Mesodermal cell (in vitro differentiated cells): ENCODE data around the gene RBCK1.

ENCODE experiments used
- H3K27ac ChIP-seq: 2 replicates; pipeline ENCODE4 v1.7.0; 2013; ENCODE audit warnings: mild to moderate bottlenecking, low read depth, low read length, moderate library complexity; ENCODE audit not compliant: severe bottlenecking
- H3K36me3 ChIP-seq: 2 replicates; pipeline ENCODE4 v1.7.1; 2013; ENCODE audit warnings: mild to moderate bottlenecking, low read length, moderate library complexity; ENCODE audit not compliant: control insufficient read depth, insufficient read depth
- H3K4me1 ChIP-seq: one replicate; pipeline ENCODE4 v1.7.1; 2013; ENCODE audit warnings: mild to moderate bottlenecking, low read length; ENCODE audit not compliant: insufficient read depth, control insufficient read depth, poor library complexity, severe bottlenecking
- H3K4me3 ChIP-seq: 2 replicates; pipeline ENCODE4 v1.7.0; 2013; ENCODE audit warnings: low read length, control low read depth, mild to moderate bottlenecking; ENCODE audit not compliant: insufficient read depth, poor library complexity, severe bottlenecking; ENCODE audit errors: extremely low read depth
- H3K9me3 ChIP-seq: 2 replicates; pipeline ENCODE4 v1.7.1; 2013; ENCODE audit warnings: mild to moderate bottlenecking, low read length, moderate library complexity; ENCODE audit not compliant: control insufficient read depth
- WGBS, 2 experiments: methylation state at CpG; one replicate each; pipeline ENCODE4 v1.1.5; 2013; ENCODE audit warnings: missing lambda C conversion rate in 2 of 2; ENCODE audit not compliant: insufficient coverage in 2 of 2; 5-methylcytosine and 5-hydroxymethylcytosine counted together

Gene RBCK1

DNA sequence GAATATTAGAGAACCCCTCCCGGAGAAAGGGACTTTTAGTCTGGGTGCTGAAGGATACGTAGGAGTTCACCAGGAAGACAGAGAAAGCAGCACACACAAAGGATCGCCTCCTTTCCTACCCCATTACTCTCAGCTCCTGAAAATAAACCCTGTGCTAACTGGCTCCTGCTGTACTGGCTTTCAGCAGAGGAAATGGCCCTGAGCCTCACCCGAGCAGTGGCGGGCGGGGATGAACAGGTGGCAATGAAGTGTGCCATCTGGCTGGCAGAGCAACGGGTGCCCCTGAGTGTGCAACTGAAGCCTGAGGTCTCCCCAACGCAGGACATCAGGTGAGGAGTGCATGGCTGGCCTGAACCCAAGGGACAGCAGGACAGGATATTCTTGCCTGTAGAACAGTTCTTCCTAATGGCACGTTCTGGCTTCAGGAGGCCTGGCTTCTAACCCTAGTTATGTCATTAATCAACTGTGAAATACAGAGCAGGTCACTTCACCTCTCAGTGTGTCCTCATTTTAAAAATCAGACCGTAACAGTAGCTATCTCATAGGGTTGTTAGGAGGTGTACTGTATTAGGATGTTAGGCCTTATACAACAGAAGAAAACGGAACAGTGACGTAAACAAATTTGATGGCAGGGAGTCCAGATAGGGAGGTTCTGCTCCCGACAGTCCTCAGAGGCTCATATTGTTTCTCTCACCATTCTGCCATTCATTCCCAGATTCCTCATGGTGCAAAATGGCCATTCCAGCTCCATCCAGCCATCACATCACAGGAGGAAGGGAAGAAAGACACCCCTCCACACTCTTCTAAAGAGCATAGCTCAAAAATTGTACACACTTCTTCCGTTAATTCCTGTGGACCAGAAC lies 1.8 kb downstream of the RBCK1 start:
- no peak overlapping the region for H3K27ac ChIP-seq
- H3K36me3 ChIP-seq, result peaks cover 39% of the 10 kb centered on the region
- no peaks in the 10 kb centered on the region for H3K9me3 ChIP-seq
- H3K4me3 ChIP-seq, result peak overlapping the region; percentile 83
- 96 to 97% methylated on average over 9 to 13 of the region's 14 CpGs for WGBS, 2 experiments
- peaks cover 12% of the 10 kb centered on the region for H3K4me1 ChIP-seq

DNA sequence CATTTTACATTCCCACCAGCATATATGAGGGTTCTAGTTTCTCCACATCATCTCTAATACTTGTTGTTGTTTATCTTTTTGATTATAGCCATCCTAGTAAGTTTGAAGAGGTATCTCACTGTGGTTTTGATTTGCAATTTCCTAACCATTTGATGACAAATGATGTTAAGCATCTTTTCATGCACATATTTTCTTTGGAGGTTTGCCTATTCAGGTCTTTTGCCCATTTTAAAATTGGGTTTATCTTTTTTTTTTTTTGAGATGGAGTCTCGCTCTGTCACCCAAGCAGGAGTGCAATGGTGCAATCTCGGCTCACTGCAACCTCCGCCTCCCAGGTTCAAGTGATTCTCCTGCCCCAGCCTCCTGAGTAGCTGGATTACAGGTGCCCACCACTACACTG lies 4.0 kb downstream of the RBCK1 start:
- Histone ChIP-seq H3K9me3 (no peaks in the 10 kb centered on the region), H3K4me3 (no peak overlapping the region), H3K4me1 (peaks cover 9% of the 10 kb centered on the region), H3K36me3 (peaks cover 39% of the 10 kb centered on the region), H3K27ac (no peak overlapping the region)
- WGBS, 2 experiments, result 100% methylated on average over 3 of the region's 3 CpGs

DNA sequence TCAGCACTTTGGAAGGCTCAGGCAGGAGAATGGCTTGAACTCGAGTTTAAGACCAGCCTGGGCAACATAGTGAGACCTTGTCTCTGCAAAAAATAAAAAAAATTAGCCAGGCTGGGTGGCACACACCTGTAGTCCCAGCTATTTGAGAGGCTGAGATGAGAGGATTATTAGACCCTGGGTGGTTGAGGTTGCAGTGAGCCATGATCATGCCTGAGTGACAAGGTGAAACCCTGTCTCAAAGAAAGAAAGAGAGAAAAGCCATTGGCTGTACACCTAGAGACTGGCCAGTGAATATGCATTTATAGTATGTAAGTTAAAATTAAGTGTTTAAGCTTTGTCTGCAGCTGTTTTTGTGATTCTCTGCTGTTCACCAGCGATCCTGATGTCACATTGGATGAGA lies 6.1 kb downstream of the RBCK1 start:
- Histone ChIP-seq H3K9me3 (no peaks in the 10 kb centered on the region), H3K4me3 (no peak overlapping the region), H3K27ac (no peak overlapping the region), H3K36me3 (peaks cover 51% of the 10 kb centered on the region), H3K4me1 (no peaks in the 10 kb centered on the region)
- 94 to 97% methylated on average over 2 of the region's 2 CpGs for WGBS, 2 experiments

DNA sequence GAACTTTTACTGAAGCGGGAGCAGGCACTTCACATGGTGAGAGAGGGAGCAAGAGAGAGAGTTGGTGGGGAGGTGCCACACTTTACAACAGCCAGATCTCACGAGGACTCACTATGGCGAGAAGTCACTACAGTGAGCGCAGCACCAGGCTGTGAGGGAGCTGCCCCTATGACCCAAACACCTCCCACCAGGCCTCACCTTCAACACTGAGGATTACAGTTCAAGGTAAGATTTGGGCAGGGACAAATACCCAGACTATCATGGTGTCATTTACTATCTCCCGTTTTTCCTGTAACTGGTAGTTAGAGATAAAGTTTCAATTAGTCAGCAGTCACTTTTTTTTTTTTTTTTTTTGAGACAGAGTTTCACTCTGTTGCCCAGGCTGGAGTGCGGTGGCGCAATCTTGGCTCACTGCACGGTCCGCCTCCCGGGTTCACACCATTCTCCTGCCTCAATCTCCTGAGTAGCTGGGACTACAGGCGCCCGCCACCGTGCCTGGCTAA lies 7.8 kb downstream of the RBCK1 start:
- Histone ChIP-seq H3K4me3 (no peak overlapping the region), H3K36me3 (peaks cover 52% of the 10 kb centered on the region)
- WGBS, 2 experiments, result 97 to 100% methylated on average over 5 to 6 of the region's 13 CpGs

DNA sequence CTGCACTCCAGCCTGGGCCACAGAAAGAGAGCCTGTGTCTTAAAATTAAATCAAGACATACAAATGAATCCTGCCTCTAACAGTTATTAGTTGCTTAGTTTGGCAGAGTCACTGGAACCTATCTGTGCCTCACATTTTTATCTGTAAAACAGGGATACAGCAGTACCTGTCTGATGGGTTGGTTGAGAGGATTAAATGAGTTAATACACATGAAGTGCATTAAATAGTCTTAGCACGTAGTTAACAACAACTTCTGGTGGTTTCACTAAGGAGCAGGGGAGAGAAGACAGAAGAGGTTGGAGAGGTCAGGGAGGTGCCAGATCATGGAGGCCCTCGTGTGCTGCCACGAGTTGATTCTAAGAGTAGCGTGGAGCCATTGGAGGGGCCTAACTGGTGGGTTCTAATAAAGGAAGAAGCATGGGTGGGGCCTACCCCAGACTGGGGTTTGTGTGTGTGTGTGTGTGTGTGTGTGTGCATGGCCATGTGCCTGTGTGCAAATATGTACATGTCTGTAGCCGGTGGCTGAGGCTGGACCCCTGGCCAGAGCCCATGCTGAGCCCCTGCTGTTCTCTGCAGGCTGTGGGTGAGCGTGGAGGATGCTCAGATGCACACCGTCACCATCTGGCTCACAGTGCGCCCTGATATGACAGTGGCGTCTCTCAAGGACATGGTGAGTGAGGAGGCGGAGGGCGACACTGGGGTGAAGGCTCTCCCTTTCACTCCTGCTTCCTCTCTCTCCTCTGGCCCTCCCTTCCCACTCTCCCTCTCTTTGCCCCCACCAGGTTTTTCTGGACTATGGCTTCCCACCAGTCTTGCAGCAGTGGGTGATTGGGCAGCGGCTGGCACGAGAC lies 9.1 kb downstream of the RBCK1 start:
- peaks cover 49% of the 10 kb centered on the region for H3K36me3 ChIP-seq
- H3K9me3 ChIP-seq, result no peaks in the 10 kb centered on the region

More for the DNA sequence above, 7.8 kb downstream of the RBCK1 start:
- Histone ChIP-seq H3K4me1 (no peaks in the 10 kb centered on the region), H3K27ac (no peak overlapping the region), H3K9me3 (no peaks in the 10 kb centered on the region)

DNA sequence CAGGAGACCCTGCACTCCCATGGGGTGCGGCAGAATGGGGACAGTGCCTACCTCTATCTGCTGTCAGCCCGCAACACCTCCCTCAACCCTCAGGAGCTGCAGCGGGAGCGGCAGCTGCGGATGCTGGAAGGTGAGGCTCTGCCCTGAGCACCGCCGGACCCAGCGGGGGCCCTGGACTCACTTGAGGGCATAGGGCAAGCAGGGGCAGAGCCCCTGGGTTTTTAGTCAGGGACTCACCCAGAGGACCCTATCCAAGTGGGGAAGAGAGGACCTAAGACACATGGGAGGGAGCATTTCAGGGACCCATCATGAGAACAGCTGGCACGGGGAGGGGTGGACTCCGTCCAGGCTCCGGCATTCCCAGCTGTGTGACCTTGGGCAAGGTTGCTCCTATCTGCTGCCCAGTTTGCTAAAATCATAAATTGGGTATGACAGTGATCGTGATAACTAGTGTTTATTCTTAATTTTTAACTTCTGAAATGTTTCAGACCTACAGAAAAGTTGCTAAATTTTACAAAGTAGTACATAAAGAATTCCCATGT lies 9.8 kb downstream of the RBCK1 start:
- H3K4me1 ChIP-seq, result no peaks in the 10 kb centered on the region
- H3K4me3 ChIP-seq, result no peak overlapping the region
- no peak overlapping the region for H3K27ac ChIP-seq
- peaks cover 51% of the 10 kb centered on the region for H3K36me3 ChIP-seq
- no peaks in the 10 kb centered on the region for H3K9me3 ChIP-seq
- 85 to 100% methylated on average over 11 of the region's 12 CpGs for whole genome bisulfite sequencing, 2 experiments

More for the DNA sequence above, 9.1 kb downstream of the RBCK1 start:
- Histone ChIP-seq H3K4me3 (no peak overlapping the region), H3K4me1 (no peaks in the 10 kb centered on the region), H3K27ac (no peak overlapping the region)
- 93 to 100% methylated on average over 5 to 12 of the region's 13 CpGs for WGBS, 2 experiments

DNA sequence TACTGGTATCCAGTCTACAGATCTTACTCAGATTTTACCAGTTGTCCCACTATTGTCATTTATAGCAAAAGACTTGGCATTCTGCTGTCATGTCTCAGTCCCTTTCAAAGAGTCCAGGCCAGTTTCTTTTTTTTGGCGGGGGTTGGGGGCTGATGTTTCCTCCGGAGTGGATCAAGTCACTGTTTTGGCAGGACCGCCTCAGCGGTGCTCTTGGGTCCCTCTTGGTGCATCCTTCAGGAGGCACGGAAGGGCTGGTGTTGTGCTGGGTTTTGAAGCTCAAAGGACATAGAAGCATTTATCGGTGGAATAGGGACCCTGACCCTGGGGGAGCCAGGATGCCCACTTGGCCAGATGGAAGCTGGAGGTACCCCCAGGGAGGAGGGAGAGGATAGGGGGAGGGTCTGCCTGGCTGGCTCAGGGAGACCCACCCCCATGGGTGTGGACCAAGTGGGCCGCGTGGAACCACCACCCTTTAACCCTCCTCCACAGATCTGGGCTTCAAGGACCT lies 10.8 kb downstream of the RBCK1 start:
- WGBS, 2 experiments, result 96 to 97% methylated on average over 6 of the region's 8 CpGs
- peaks cover 55% of the 10 kb centered on the region for H3K36me3 ChIP-seq

DNA sequence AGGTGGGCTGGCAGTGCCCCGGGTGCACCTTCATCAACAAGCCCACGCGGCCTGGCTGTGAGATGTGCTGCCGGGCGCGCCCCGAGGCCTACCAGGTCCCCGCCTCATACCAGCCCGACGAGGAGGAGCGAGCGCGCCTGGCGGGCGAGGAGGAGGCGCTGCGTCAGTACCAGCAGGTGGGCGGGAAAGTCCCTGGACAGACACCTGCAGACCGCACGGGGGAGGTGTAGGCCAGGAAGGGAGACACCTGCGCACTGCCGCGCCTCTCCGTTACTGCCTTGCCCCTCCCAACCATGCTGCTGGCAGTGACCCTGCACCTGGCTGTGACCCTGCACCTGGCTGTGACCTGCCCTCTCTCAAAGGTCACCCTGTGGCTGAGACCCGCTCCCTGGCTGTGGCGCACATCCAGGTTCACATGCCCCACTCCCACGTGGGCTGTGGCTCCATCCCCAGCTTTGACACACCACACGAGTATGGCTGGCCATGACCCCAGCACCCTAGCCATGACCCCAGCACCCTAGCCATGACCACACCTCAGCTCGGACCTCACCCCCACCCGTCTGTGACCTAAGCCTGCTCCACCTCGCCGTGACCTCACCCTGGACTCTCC lies 11.6 kb downstream of the RBCK1 start:
- 93 to 95% methylated on average over 27 to 32 of the region's 32 CpGs for WGBS, 2 experiments

More for the DNA sequence above, 10.8 kb downstream of the RBCK1 start:
- H3K4me1 ChIP-seq, result no peaks in the 10 kb centered on the region
- H3K4me3 ChIP-seq, result no peak overlapping the region
- H3K9me3 ChIP-seq, result no peaks in the 10 kb centered on the region
- H3K27ac ChIP-seq, result no peak overlapping the region

DNA sequence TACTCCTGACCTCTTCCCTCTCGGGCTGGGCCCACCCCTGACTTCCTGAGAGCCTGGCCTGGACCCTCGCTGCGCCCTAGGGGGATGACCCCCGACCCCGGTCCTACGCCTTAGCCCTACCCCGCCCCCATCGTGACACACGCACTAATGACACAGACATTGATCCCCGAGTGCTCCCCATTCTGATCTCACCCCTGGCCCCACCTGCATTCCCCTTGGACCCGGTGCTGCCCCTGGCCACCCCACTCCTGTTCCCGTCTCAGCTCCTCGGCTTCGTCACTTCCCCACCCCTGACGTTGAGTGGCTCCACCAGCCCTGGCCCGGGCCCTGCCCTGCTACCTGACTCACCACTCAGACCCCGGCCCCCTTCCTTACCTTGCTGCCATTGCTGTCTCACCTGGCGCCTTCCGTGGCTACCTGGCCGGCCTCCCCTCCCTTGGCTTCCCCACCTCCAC lies 12.1 kb downstream of the RBCK1 start:
- Histone ChIP-seq H3K9me3 (no peaks in the 10 kb centered on the region), H3K27ac (no peak overlapping the region), H3K4me1 (no peaks in the 10 kb centered on the region), H3K4me3 (no peak overlapping the region), H3K36me3 (peaks cover 64% of the 10 kb centered on the region)
- WGBS, 2 experiments, result 95 to 98% methylated on average over 13 to 20 of the region's 20 CpGs

More for the DNA sequence above, 11.6 kb downstream of the RBCK1 start:
- no peak overlapping the region for H3K4me3 ChIP-seq
- no peak overlapping the region for H3K27ac ChIP-seq
- no peaks in the 10 kb centered on the region for H3K9me3 ChIP-seq
- H3K36me3 ChIP-seq, result peaks cover 60% of the 10 kb centered on the region
- no peaks in the 10 kb centered on the region for H3K4me1 ChIP-seq
